Stimulated activated naive CD8-positive, alpha-beta T cell treated with anti-CD3 and anti-CD28 coated beads, Interleukin-15, Interleukin-2, amounts not matched to agents 100 ng/mL and 50 ng/mL, for 24 hours (primary cell): ENCODE data around the gene CDK16.

Source experiments
- H3K27ac Mint-ChIP-seq: one replicate; pipeline ENCODE4 v1.8.0; 2021; ENCODE audit warnings: mild to moderate bottlenecking, mixed read lengths
- H3K27me3 Mint-ChIP-seq: one replicate; pipeline ENCODE4 v1.8.0; 2021; ENCODE audit warnings: mixed read lengths
- H3K36me3 Mint-ChIP-seq: one replicate; pipeline ENCODE4 v1.8.0; 2021; ENCODE audit warnings: low read depth, mixed read lengths
- H3K4me1 Mint-ChIP-seq: one replicate; pipeline ENCODE4 v1.8.0; 2021; ENCODE audit warnings: low read depth, mixed read lengths
- H3K4me3 Mint-ChIP-seq: one replicate; pipeline ENCODE4 v1.8.0; 2021; ENCODE audit warnings: mild to moderate bottlenecking, mixed read lengths
- H3K9me3 Mint-ChIP-seq: one replicate; pipeline ENCODE4 v1.8.0; 2021; ENCODE audit warnings: mixed read lengths

The CDK16 gene

DNA sequence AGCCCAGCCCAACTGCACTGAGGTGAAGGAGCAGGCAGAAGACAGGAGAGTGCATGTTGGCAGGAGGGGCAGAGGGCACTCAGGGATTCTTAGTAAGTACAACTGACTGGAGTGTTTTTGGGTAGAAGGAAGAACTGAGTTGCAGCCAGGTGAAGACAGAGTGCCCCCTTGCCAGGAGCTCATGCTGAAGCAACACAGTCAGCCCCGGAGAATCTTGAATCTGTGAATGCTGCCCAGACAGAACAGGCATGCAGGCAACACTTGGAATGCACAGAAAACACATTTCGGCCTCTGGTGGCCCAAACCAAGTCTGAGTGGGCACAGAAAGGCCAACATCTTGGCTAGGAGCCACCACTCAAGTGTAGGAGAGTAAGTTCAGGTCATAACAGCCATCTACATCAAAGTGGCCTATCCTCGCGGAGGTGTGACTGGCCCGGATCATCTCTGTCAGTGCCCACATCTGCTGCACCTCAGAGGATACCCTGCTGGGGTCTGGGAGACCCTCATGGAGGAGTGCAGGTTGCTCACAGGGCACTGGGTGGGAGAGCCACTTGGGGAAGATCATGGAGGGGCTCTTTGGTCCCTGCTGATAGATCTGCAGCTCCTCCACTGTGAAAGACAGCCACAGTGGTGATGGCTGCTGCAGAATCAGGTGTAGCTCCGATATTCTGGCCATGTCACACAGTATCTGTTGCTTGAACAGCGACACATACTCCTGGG is 54.7 kb downstream of the CDK16 start:
- Mint-ChIP-seq H3K4me3 (no peak overlapping the region), H3K27ac (no peak overlapping the region), H3K4me1 (no peaks in the 10 kb centered on the region), H3K9me3 (no peaks in the 10 kb centered on the region), H3K27me3 (no peaks in the 10 kb centered on the region), H3K36me3 (no peaks in the 10 kb centered on the region)

DNA sequence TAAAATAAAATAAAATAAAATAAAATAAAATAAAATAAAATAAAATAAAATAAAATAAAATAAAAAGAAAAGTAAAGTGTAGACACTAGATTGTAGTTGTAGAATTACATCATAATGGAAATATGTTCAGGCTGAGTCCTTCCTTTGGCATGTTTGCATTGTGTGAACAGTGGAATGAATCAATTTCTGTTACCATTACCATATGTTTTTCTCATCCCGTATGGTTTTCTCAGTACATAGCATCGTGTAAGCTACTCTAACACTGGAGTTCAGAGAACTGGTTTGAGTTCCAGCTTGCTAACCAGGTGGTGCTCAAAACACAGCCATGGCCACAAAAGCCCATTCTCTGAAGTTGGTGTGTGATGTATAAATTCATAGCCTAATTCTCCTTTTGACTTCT is 60.2 kb downstream of the CDK16 start:
- H3K36me3 Mint-ChIP-seq: no peaks in the 10 kb centered on the region

More for the DNA sequence above, 60.2 kb downstream of the CDK16 start:
- no peaks in the 10 kb centered on the region for H3K9me3 Mint-ChIP-seq
- H3K27ac Mint-ChIP-seq: no peak overlapping the region
- no peaks in the 10 kb centered on the region for H3K4me1 Mint-ChIP-seq
- H3K4me3 Mint-ChIP-seq: no peak overlapping the region
- no peaks in the 10 kb centered on the region for H3K27me3 Mint-ChIP-seq
